OCI-LY7 (cell line): ENCODE measurements around the gene VPS18.

Experiments used
- CTCF ChIP-seq: fragments of 200-600 bp; sonication (generic); conservative IDR thresholded peaks from 2 replicates; pipeline ENCODE4 v1.5.1; 2014; ENCODE audit warnings: mild to moderate bottlenecking, antibody characterized with exemption, low read length, moderate library complexity, mixed read lengths
- EZH2phosphoT487 ChIP-seq: fragments of 200-600 bp; sonication (generic); IDR thresholded peaks from 2 replicates; pipeline ENCODE4 v1.6.1; 2018; ENCODE audit warnings: low read depth, borderline replicate concordance, mild to moderate bottlenecking, mixed run types, antibody characterized with exemption, low read length, moderate library complexity, mixed read lengths

GRCh38 chr15:40932649-40933516 is 38.6 kb downstream of the VPS18 start:
- no peak for TF ChIP-seq CTCF
- TF ChIP-seq EZH2phosphoT487 = no peak
